ENCODE data around the gene VDAC1.

GRCh38 chr5:134053840-134054338 lies 49.1 kb upstream of the VDAC1 start:
- TF ChIP-seq CTCF (IDR thresholded peaks at IDR 0.05; ENCODE audit: insufficient read depth, low read length): no peak
- TF ChIP-seq GABPA (IDR thresholded peaks at IDR 0.05; ENCODE audit: low read depth): no peak
- TF ChIP-seq POLR2AphosphoS5 (IDR thresholded peaks at IDR 0.05; ENCODE audit: low read depth): no peak
- TF ChIP-seq REST (IDR thresholded peaks at IDR 0.05; ENCODE audit: insufficient replicate concordance, low read depth): no peak
- no peak for TF ChIP-seq SPI1 (IDR thresholded peaks at IDR 0.05; ENCODE audit: borderline replicate concordance, low read depth)

Measured in HL-60 (cell line).